Erythroblast (primary cell): ENCODE results near the gene ANO9.

Source experiments
- GATA1 ChIP-seq: IDR thresholded peaks from 2 replicates; pipeline ENCODE4 v1.6.1; 2011; ENCODE audit warnings: low read depth, mild to moderate bottlenecking, control low read depth, low read length, moderate library complexity
- POLR2A ChIP-seq: IDR thresholded peaks from 2 replicates; pipeline ENCODE4 v1.6.1; 2011; ENCODE audit warnings: mild to moderate bottlenecking, low read length

DNA sequence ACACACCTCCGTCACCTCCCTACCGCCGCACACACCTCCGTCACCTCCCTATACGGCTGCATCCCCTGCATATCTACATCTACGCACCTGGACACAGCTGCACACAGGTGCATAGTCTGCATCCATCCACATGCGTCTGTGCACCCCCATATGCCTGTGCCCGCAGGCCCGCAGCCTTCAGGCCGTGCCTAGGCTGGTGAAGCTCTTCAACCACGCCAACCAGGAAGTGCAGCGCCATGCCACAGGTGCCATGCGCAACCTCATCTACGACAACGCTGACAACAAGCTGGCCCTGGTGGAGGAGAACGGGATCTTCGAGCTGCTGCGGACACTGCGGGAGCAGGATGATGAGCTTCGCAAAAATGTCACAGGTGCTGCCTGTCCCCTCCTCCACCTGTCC is 43.0 kb downstream of the ANO9 start:
- TF ChIP-seq POLR2A, result no peak
- no peak for TF ChIP-seq GATA1
